ENCODE measurements around the gene KHK. TPM values are rescaled to one million over a fixed set of nuclear protein-coding genes. Genes with fewer than 3 reads are reported as not detected.

KHK gene
- total RNA-seq, 1 experiment from 2014 or later: 9.3 TPM

- Mint-ChIP-seq H3K27me3 (ENCODE audit: insufficient read depth, unreplicated experiment) (no peaks in the 10 kb centered on the region), H3K27ac (ENCODE audit: unreplicated experiment) (no peak overlapping the region), H3K36me3 (ENCODE audit: insufficient read depth, unreplicated experiment) (no peaks in the 10 kb centered on the region), H3K9me3 (ENCODE audit: unreplicated experiment) (no peaks in the 10 kb centered on the region), H3K4me3 (ENCODE audit: unreplicated experiment) (no peak overlapping the region), H3K4me1 (ENCODE audit: low read depth, unreplicated experiment) (peaks cover 16% of the 10 kb centered on the region)
- DNase-seq: no peak
- no peaks in the 10 kb centered on the region for H3K36me3 ChIP-seq (ENCODE audit: control insufficient read depth, insufficient read depth, low read length)
- no TSS peak for BruUV-seq (replicated peaks)
- no peaks in the 10 kb centered on the region for H3K27me3 ChIP-seq (replicated peaks; ENCODE audit: control insufficient read depth, insufficient read depth, low read length)
- no peak overlapping the region for H3K4me3 ChIP-seq (ENCODE audit: low read depth, low read length)
- intact Hi-C loops (cut with micrococcal nuclease; ENCODE audit: unreplicated experiment): loop anchor here (10.0 kb wide), 1 partner anchor 193 kb away; the partner anchor contains the start of gene TRIM54
- peaks cover 30% of the 10 kb centered on the region for H3K4me1 ChIP-seq
- TF ChIP-seq CTCF (IDR thresholded peaks at IDR 0.05; ENCODE audit: insufficient read depth in 1 of 2, low read depth in 1 of 2, low read length in 1 of 2, severe bottlenecking in 1 of 2, unreplicated experiment in 1 of 2): no peak
- H3K9me3 ChIP-seq: no peaks in the 10 kb centered on the region
- ChIA-PET CTCF (interaction anchor here (0.6 kb wide), 1 partner anchor 140 kb away, joined by 3 read pairs; no protein-coding TSS in a partner anchor), POLR2A (no interaction called here)
These were observed 5.4 kb downstream of the KHK start for GRCh38 chr2:27091746-27092695.

DNA sequence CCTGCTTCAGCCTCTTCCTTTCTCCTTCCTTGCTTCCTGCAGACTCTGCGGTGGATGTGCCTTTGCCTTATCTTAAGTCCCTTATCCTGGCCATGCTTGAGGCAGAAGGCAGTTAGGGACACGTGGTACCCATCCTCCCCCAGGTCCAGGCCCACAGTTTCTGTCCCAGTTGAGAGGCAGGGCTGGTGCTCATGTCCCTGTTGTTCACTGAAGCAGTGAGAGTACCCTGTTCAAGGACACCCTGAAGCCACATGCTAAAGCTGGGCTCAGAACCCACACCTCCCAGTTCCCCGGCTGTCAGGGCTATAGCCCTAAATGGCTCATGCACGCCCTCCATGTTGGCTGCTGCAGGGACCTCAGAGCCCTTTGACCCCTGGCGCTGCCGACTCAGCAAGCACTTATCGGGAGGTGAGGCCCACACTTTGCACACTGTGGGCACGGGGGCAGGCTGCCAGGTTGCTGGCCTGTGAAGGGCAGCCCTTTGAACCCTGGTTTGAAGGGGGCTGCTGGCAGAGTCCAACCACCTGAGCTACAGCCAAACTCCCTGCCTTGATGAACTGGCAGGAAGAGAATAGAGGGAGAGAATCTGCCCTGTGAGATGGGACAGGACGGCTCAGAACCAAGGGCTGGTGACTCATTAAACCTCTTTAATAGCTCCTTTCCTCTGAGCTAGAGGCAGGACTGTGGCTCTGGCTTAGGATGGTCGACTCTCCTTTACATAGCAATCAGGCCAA lies 6.3 kb downstream of the KHK start:
- H3K27ac Mint-ChIP-seq (ENCODE audit: unreplicated experiment): no peak overlapping the region
- intact Hi-C loops (cut with micrococcal nuclease; ENCODE audit: unreplicated experiment): loop anchor here (10.0 kb wide), 1 partner anchor 192 kb away; the partner anchor contains the start of gene TRIM54
- no peaks in the 10 kb centered on the region for H3K27me3 Mint-ChIP-seq (ENCODE audit: insufficient read depth, unreplicated experiment)
- Histone ChIP-seq H3K4me3 (ENCODE audit: low read depth, low read length) (no peak overlapping the region), H3K4me1 (peaks cover 30% of the 10 kb centered on the region), H3K27me3 (replicated peaks; ENCODE audit: control insufficient read depth, insufficient read depth, low read length) (no peaks in the 10 kb centered on the region), H3K36me3 (ENCODE audit: control insufficient read depth, insufficient read depth, low read length) (no peaks in the 10 kb centered on the region), H3K9me3 (no peaks in the 10 kb centered on the region)
- DNase-seq: no peak
- ChIA-PET POLR2A (no interaction called here), CTCF (interaction anchor here (1.6 kb wide), 1 partner anchor 99 kb away, joined by 6 read pairs; no protein-coding TSS in a partner anchor)
- peaks cover 11% of the 10 kb centered on the region for H3K4me1 Mint-ChIP-seq (ENCODE audit: low read depth, unreplicated experiment)
- no peak overlapping the region for H3K4me3 Mint-ChIP-seq (ENCODE audit: unreplicated experiment)
- TF ChIP-seq CTCF (IDR thresholded peaks at IDR 0.05; ENCODE audit: insufficient read depth in 1 of 2, low read depth in 1 of 2, low read length in 1 of 2, severe bottlenecking in 1 of 2, unreplicated experiment in 1 of 2): no peak
- no peaks in the 10 kb centered on the region for H3K36me3 Mint-ChIP-seq (ENCODE audit: insufficient read depth, unreplicated experiment)
- no TSS peak for BruUV-seq (replicated peaks)
- H3K9me3 Mint-ChIP-seq (ENCODE audit: unreplicated experiment): no peaks in the 10 kb centered on the region
